Bronchial epithelial cell (primary cell): Measurements from ENCODE around the gene CAMK4. TPM values are rescaled to one million over a fixed set of nuclear protein-coding genes. Genes with fewer than 3 reads are reported as not detected.

Experiments
- DNase-seq: peaks from one replicate; pipeline ENCODE4 v3.0.0-alpha.2; 2010; ENCODE audit warnings: low read depth
- FAIRE-seq: peaks from 2 replicates; lab custom pipeline; 2011; peaks lifted over from hg19 to GRCh38; lab: Jason Lieb, UNC
- H3K27me3 ChIP-seq: 2 replicates; pipeline ENCODE4 v1.5.1; 2011; ENCODE audit warnings: low read length; ENCODE audit not compliant: control insufficient read depth, insufficient read depth
- H3K36me3 ChIP-seq: 2 replicates; pipeline ENCODE4 v1.5.1; 2011; ENCODE audit warnings: low read length; ENCODE audit not compliant: control insufficient read depth, insufficient read depth
- H3K4me3 ChIP-seq: 2 replicates; pipeline ENCODE4 v1.5.1; 2011; ENCODE audit warnings: mild to moderate bottlenecking, low read depth, low read length, control low read depth
- total RNA-seq: library from RNA; depleted of rRNA; stranded (reverse); fragments of >200 nt; gene quantifications from 2 replicates; pipeline ENCODE4 v1.2.1, GENCODE V29; 2014
- TF ChIP-seq, protein P1 (sequence below): IDR thresholded peaks from 2 replicates; pipeline ENCODE4 v1.5.1; 2011; ENCODE audit warnings: mild to moderate bottlenecking, moderate library complexity, low read length, control low read depth, inconsistent platforms; ENCODE audit not compliant: insufficient read depth, severe bottlenecking

The CAMK4 gene
- total RNA-seq, 1 donor from 2014 or later = 0.26 TPM

GRCh38 chr5:111360173-111360572, 136.0 kb downstream of the CAMK4 start:
- FAIRE-seq = no peak
- TF ChIP-seq, protein P1, sequence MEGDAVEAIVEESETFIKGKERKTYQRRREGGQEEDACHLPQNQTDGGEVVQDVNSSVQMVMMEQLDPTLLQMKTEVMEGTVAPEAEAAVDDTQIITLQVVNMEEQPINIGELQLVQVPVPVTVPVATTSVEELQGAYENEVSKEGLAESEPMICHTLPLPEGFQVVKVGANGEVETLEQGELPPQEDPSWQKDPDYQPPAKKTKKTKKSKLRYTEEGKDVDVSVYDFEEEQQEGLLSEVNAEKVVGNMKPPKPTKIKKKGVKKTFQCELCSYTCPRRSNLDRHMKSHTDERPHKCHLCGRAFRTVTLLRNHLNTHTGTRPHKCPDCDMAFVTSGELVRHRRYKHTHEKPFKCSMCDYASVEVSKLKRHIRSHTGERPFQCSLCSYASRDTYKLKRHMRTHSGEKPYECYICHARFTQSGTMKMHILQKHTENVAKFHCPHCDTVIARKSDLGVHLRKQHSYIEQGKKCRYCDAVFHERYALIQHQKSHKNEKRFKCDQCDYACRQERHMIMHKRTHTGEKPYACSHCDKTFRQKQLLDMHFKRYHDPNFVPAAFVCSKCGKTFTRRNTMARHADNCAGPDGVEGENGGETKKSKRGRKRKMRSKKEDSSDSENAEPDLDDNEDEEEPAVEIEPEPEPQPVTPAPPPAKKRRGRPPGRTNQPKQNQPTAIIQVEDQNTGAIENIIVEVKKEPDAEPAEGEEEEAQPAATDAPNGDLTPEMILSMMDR = no peak
- no peak for DNase-seq
- Histone ChIP-seq H3K27me3 (no peaks in the 10 kb centered on the region), H3K4me3 (no peak overlapping the region), H3K36me3 (no peaks in the 10 kb centered on the region)

DNA sequence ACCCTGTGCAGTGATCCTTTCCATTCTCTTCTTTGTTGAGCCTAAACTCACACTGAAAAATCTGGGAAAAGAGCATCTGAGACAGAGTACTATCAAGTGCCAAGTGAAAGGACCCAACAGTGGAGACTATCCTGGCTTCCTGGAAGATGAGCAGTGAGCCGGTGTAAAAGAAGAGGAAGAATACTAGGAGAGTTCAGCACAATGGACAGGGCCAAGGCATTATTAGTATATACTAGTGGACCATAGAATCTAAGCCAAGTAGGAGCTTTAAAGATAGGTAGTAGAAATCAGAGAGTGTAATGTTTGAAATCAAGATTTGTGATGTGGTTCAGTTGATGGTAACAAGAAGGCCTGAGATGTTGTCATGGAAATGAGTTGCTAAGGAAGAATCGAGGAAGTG, 140.8 kb downstream of the CAMK4 start:
- FAIRE-seq (no peak), DNase-seq (peak; percentile 15)
- H3K36me3 ChIP-seq = no peaks in the 10 kb centered on the region
- H3K27me3 ChIP-seq = no peaks in the 10 kb centered on the region
- H3K4me3 ChIP-seq = no peak overlapping the region
- TF ChIP-seq, protein P1 = no peak

- no peaks in the 10 kb centered on the region for H3K27me3 ChIP-seq
- H3K4me3 ChIP-seq = no peak overlapping the region
- H3K36me3 ChIP-seq = no peaks in the 10 kb centered on the region
- DNase-seq (no peak), FAIRE-seq (no peak)
- TF ChIP-seq, protein P1 = no peak
Observed at GRCh38 chr5:111366388-111366787, 142.2 kb downstream of the CAMK4 start.

DNA sequence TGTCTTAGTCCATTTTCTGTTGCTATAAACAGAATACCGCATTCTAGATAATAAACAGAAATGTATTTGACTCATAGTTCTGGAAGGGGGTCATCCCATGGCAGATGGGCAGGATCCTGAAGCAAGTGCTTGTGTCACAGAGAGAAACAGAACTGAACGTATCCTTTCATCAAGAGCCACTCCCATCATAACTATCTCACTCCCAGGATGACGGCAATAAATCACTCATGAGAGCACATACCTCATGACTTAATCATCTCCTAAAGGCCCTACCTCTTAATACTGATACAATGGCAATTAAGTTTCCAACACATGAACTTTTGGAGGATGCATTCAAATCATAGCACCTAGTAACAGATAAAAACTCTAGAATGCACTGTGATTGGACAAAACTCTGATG, 142.9 kb downstream of the CAMK4 start:
- FAIRE-seq = no peak
- TF ChIP-seq, protein P1 = no peak
- Histone ChIP-seq H3K36me3 (no peaks in the 10 kb centered on the region), H3K4me3 (no peak overlapping the region), H3K27me3 (no peaks in the 10 kb centered on the region)
- peak; percentile 86 for DNase-seq

DNA sequence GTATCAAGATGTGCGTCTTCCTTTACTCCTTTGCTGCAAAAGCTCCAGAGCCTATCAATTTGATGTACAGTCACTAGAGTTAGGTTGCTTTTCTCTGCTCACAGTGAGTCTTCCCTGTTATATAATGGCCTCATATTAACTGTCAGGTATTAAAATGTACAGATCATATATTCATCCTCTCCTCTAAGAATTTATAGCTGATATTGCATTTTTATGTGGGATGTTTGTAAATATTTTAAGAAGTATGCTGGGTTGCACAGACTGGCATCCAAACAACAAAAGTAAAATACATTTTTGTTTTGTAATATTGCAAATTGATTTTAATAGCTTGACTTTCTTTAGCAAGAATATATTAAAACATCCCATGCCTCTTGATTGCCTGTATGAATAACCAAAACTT, 148.6 kb downstream of the CAMK4 start:
- no peak for FAIRE-seq
- TF ChIP-seq, protein P1 = no peak
- DNase-seq = no peak
- no peaks in the 10 kb centered on the region for H3K36me3 ChIP-seq
- H3K27me3 ChIP-seq = no peaks in the 10 kb centered on the region
- H3K4me3 ChIP-seq = no peak overlapping the region

- DNase-seq = no peak
- no peak overlapping the region for H3K4me3 ChIP-seq
- no peaks in the 10 kb centered on the region for H3K36me3 ChIP-seq
- TF ChIP-seq, protein P1 = no peak
- FAIRE-seq = no peak
- no peaks in the 10 kb centered on the region for H3K27me3 ChIP-seq
Observed at GRCh38 chr5:111374380-111374779, 150.2 kb downstream of the CAMK4 start.
